Neural progenitor cell (in vitro differentiated cells): ENCODE results near the gene AGAP3. TPM values are rescaled to one million over a fixed set of nuclear protein-coding genes. Genes with fewer than 3 reads are reported as not detected.

Experiments
- DNase-seq: peaks from one replicate; pipeline ENCODE4 v3.0.0-alpha.2; 2016; ENCODE audit warnings: low spot score
- H2AFZ ChIP-seq: fragments of 200-600 bp; sonication (generic); replicated peaks from 2 replicates; pipeline ENCODE4 v1.6.1; 2016; ENCODE audit warnings: antibody characterized with exemption
- H3F3A ChIP-seq: fragments of 200-600 bp; sonication (generic); 2 replicates; pipeline ENCODE4 v1.6.1; 2016; ENCODE audit warnings: antibody characterized with exemption, low read depth
- H3K27ac ChIP-seq: fragments of 200-600 bp; sonication (generic); 2 replicates; pipeline ENCODE4 v1.5.1; 2016; ENCODE audit warnings: mild to moderate bottlenecking
- H3K27me3 ChIP-seq: fragments of 200-600 bp; sonication (generic); 2 replicates; pipeline ENCODE4 v1.6.1; 2016; ENCODE audit warnings: mild to moderate bottlenecking, moderate library complexity
- H3K36me3 ChIP-seq: fragments of 200-600 bp; sonication (generic); 2 replicates; pipeline ENCODE4 v1.5.1; 2016
- H3K4me1 ChIP-seq: fragments of 200-600 bp; sonication (generic); 2 replicates; pipeline ENCODE4 v1.6.1; 2016; ENCODE audit warnings: mixed run types
- H3K4me2 ChIP-seq: fragments of 200-600 bp; sonication (generic); 2 replicates; pipeline ENCODE4 v1.6.1; 2016
- H3K4me3 ChIP-seq: fragments of 200-600 bp; sonication (generic); 2 replicates; pipeline ENCODE4 v1.5.1; 2016
- H3K79me2 ChIP-seq: fragments of 200-600 bp; sonication (generic); 2 replicates; pipeline ENCODE4 v1.6.1; 2016; ENCODE audit warnings: low read depth
- H3K9ac ChIP-seq: fragments of 200-600 bp; sonication (generic); 2 replicates; pipeline ENCODE4 v1.6.1; 2016
- H3K9me3 ChIP-seq: fragments of 200-600 bp; sonication (generic); 2 replicates; pipeline ENCODE4 v1.5.1; 2016; ENCODE audit warnings: low read depth
- H4K20me1 ChIP-seq: fragments of 200-600 bp; sonication (generic); 2 replicates; pipeline ENCODE4 v1.6.1; 2016; ENCODE audit warnings: low read depth
- H3K27ac Mint-ChIP-seq: 3 replicates; pipeline ENCODE4 v1.8.0; 2021; ENCODE audit warnings: mixed read lengths
- H3K27me3 Mint-ChIP-seq: 2 replicates; pipeline ENCODE4 v1.8.0; 2022; ENCODE audit warnings: low read depth, mild to moderate bottlenecking, inconsistent platforms, moderate library complexity, mixed read lengths; ENCODE audit not compliant: insufficient read depth
- H3K36me3 Mint-ChIP-seq: 3 replicates; pipeline ENCODE4 v1.8.0; 2021; ENCODE audit warnings: mixed read lengths
- H3K4me1 Mint-ChIP-seq: 3 replicates; pipeline ENCODE4 v1.8.0; 2021; ENCODE audit warnings: mixed read lengths
- H3K4me3 Mint-ChIP-seq: 3 replicates; pipeline ENCODE4 v1.8.0; 2021; ENCODE audit warnings: mild to moderate bottlenecking, moderate library complexity, mixed read lengths
- H3K9me3 Mint-ChIP-seq: 3 replicates; pipeline ENCODE4 v1.8.0; 2020; ENCODE audit warnings: mixed read lengths
- CTCF ChIP-seq: fragments of 200-600 bp; sonication (generic); IDR thresholded peaks from 2 replicates; pipeline ENCODE4 v1.5.1; 2017; ENCODE audit warnings: antibody characterized with exemption, mild to moderate bottlenecking
- EZH2 ChIP-seq: fragments of 200-600 bp; sonication (generic); IDR thresholded peaks from 2 replicates; pipeline ENCODE4 v1.6.1; 2017; ENCODE audit warnings: antibody characterized with exemption, mild to moderate bottlenecking, moderate library complexity
- EZH2phosphoT487 ChIP-seq: fragments of 200-600 bp; sonication (generic); IDR thresholded peaks from 2 replicates; pipeline ENCODE4 v1.6.1; 2017; ENCODE audit warnings: antibody characterized with exemption
- total RNA-seq: library from RNA; depleted of rRNA; stranded (reverse); fragments of >200 nt; gene quantifications from 2 replicates; pipeline ENCODE4 v1.2.3, GENCODE V29; 2015; ENCODE audit warnings: low replicate concordance

The AGAP3 gene
- total RNA-seq, 1 donor from 2014 or later: 38.9 TPM

DNA sequence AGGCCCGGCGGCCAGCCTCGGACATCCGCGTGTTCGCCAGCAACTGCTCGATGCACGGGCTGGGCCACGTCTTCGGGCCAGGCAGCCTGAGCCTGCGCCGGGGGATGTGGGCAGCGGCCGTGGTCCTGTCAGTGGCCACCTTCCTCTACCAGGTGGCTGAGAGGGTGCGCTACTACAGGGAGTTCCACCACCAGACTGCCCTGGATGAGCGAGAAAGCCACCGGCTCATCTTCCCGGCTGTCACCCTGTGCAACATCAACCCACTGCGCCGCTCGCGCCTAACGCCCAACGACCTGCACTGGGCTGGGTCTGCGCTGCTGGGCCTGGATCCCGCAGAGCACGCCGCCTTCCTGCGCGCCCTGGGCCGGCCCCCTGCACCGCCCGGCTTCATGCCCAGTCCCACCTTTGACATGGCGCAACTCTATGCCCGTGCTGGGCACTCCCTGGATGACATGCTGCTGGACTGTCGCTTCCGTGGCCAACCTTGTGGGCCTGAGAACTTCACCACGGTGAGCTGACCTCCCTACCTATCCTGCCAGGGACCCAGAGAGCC lies 37.3 kb upstream of the AGAP3 start:
- Histone ChIP-seq H3K4me3 (no peak overlapping the region), H4K20me1 (peaks cover 37% of the 10 kb centered on the region), H3K79me2 (no peaks in the 10 kb centered on the region), H2AFZ (no peak overlapping the region), H3F3A (peaks cover 7% of the 10 kb centered on the region), H3K9me3 (no peaks in the 10 kb centered on the region), H3K27me3 (peaks cover 43% of the 10 kb centered on the region), H3K4me1 (no peaks in the 10 kb centered on the region), H3K27ac (no peak overlapping the region), H3K9ac (no peak overlapping the region), H3K36me3 (no peaks in the 10 kb centered on the region), H3K4me2 (no peak overlapping the region)
- Mint-ChIP-seq H3K9me3 (no peaks in the 10 kb centered on the region), H3K27me3 (peaks cover 10% of the 10 kb centered on the region), H3K27ac (no peak overlapping the region), H3K36me3 (peaks cover 5% of the 10 kb centered on the region), H3K4me3 (no peak overlapping the region), H3K4me1 (no peaks in the 10 kb centered on the region)
- DNase-seq: no peak
- TF ChIP-seq CTCF: no peak
- no peak for TF ChIP-seq EZH2phosphoT487
- no peak for TF ChIP-seq EZH2

DNA sequence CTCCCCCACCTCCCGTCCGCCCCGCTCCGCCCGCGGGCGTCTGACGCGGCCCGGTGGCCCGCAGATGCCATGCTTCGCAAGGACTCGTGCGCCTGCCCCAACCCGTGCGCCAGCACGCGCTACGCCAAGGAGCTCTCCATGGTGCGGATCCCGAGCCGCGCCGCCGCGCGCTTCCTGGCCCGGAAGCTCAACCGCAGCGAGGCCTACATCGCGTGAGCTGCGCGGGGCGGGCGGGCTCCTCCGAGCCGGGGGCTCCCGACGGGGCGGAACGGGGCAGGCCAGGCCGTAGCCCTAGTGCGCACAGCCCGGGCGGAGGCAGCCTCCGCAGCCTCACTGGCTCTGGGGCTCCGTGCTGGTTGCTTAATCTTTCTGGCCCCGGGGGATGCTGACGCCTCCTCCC lies 35.2 kb upstream of the AGAP3 start:
- no peaks in the 10 kb centered on the region for H3K36me3 ChIP-seq
- H3K4me1 ChIP-seq: no peaks in the 10 kb centered on the region
- H3K9ac ChIP-seq: no peak overlapping the region
- H3K79me2 ChIP-seq: no peaks in the 10 kb centered on the region
- no peaks in the 10 kb centered on the region for H3K9me3 ChIP-seq
- H3K27ac Mint-ChIP-seq: no peak overlapping the region
- no peak overlapping the region for H3K4me3 Mint-ChIP-seq
- peaks cover 50% of the 10 kb centered on the region for H3K27me3 ChIP-seq
- H3K9me3 Mint-ChIP-seq: no peaks in the 10 kb centered on the region
- H3F3A ChIP-seq: peaks cover 7% of the 10 kb centered on the region
- no peak overlapping the region for H3K4me3 ChIP-seq
- H3K4me2 ChIP-seq: peak overlapping the region; percentile 75
- peaks cover 14% of the 10 kb centered on the region for H3K27me3 Mint-ChIP-seq
- no peak overlapping the region for H3K27ac ChIP-seq
- peaks cover 2% of the 10 kb centered on the region for H3K4me1 Mint-ChIP-seq
- TF ChIP-seq EZH2 (peak; percentile 63), CTCF (no peak), EZH2phosphoT487 (peak; percentile 44)
- peaks cover 39% of the 10 kb centered on the region for H4K20me1 ChIP-seq
- H3K36me3 Mint-ChIP-seq: peaks cover 5% of the 10 kb centered on the region
- no peak overlapping the region for H2AFZ ChIP-seq
- peak; percentile 95 for DNase-seq

- Mint-ChIP-seq H3K4me3 (no peak overlapping the region), H3K36me3 (peaks cover 5% of the 10 kb centered on the region), H3K4me1 (peaks cover 16% of the 10 kb centered on the region), H3K27ac (no peak overlapping the region), H3K27me3 (peaks cover 18% of the 10 kb centered on the region), H3K9me3 (no peaks in the 10 kb centered on the region)
- Histone ChIP-seq H3K4me3 (no peak overlapping the region), H3F3A (peaks cover 7% of the 10 kb centered on the region), H3K4me1 (peaks cover 9% of the 10 kb centered on the region), H3K4me2 (no peak overlapping the region), H3K27me3 (peaks cover 63% of the 10 kb centered on the region), H3K79me2 (no peaks in the 10 kb centered on the region), H4K20me1 (peaks cover 43% of the 10 kb centered on the region), H2AFZ (no peak overlapping the region), H3K36me3 (no peaks in the 10 kb centered on the region), H3K27ac (no peak overlapping the region), H3K9me3 (no peaks in the 10 kb centered on the region), H3K9ac (no peak overlapping the region)
- DNase-seq: no peak
- TF ChIP-seq CTCF: no peak
Measured at GRCh38 chr7:151053096-151053495, 33.2 kb upstream of the AGAP3 start.
